GM18505 (cell line): ENCODE measurements around the gene GRIK5.
A peak's percentile ranks its signal among the peaks of the same experiment; 100 is the strongest.

ENCODE experiments used
- ATAC-seq: cut with Tn5 transposase; IDR thresholded peaks from one replicate; pipeline ENCODE4 v1.9.1; 2021; ENCODE audit not compliant: unreplicated experiment
- POLR2A ChIP-seq: IDR thresholded peaks from 4 replicates; pipeline ENCODE4 v1.6.1; 2011; ENCODE audit warnings: borderline replicate concordance; ENCODE audit not compliant: insufficient read depth, insufficient read length; ENCODE audit errors: extremely low read depth

The GRIK5 gene

GRCh38 chr19:42089772-42090171 is 19.8 kb upstream of the GRIK5 start:
- no peak for ATAC-seq

GRCh38 chr19:42089191-42089750 is 19.3 kb upstream of the GRIK5 start:
- no peak for TF ChIP-seq POLR2A
- ATAC-seq: no peak

More at GRCh38 chr19:42089772-42090171, 19.8 kb upstream of the GRIK5 start:
- TF ChIP-seq POLR2A: no peak

GRCh38 chr19:42088471-42089190 is 18.6 kb upstream of the GRIK5 start:
- no peak for TF ChIP-seq POLR2A
- ATAC-seq: no peak

GRCh38 chr19:42086770-42087550 is 17.0 kb upstream of the GRIK5 start:
- ATAC-seq: no peak
- TF ChIP-seq POLR2A: peak; percentile 6

- no peak for ATAC-seq
- no peak for TF ChIP-seq POLR2A
Observed at GRCh38 chr19:42086188-42086736, 16.3 kb upstream of the GRIK5 start.

- no peak for TF ChIP-seq POLR2A
- ATAC-seq: no peak
Observed at GRCh38 chr19:42083537-42083936, 13.5 kb upstream of the GRIK5 start.

GRCh38 chr19:42081584-42082203 is 11.7 kb upstream of the GRIK5 start:
- TF ChIP-seq POLR2A: no peak
- ATAC-seq: no peak

- TF ChIP-seq POLR2A: no peak
- ATAC-seq: no peak
Observed at GRCh38 chr19:42080764-42081375, 10.9 kb upstream of the GRIK5 start.

GRCh38 chr19:42079886-42080763 is 10.1 kb upstream of the GRIK5 start:
- no peak for TF ChIP-seq POLR2A

GRCh38 chr19:42079276-42079669 is 9.3 kb upstream of the GRIK5 start:
- no peak for TF ChIP-seq POLR2A
- ATAC-seq: no peak

More at GRCh38 chr19:42079886-42080763, 10.1 kb upstream of the GRIK5 start:
- no peak for ATAC-seq

- TF ChIP-seq POLR2A: no peak
- no peak for ATAC-seq
Observed at GRCh38 chr19:42078538-42079275, 8.7 kb upstream of the GRIK5 start.
